Prostate gland (tissue), 2 donors: ENCODE results near the gene BLOC1S5.

Experiments
- POLR2A ChIP-seq: fragments of 450-650 bp; IDR thresholded peaks from one replicate; pipeline ENCODE4 v1.6.1; 2016; ENCODE audit warnings: antibody characterized with exemption, mild to moderate bottlenecking
- TF ChIP-seq, protein P1 (sequence below), 4 experiments: fragments of 200-600 bp in 2 of 4; fragments of 450-650 bp in 2 of 4; sonication (generic) in 2 of 4; IDR thresholded peaks; 1 replicate in 3 of 4; 2 replicates in 1 of 4; pipeline ENCODE4 v1.5.1; 2016 to 2019; ENCODE audit warnings: antibody characterized with exemption in 4 of 4, mild to moderate bottlenecking in 2 of 4, moderate library complexity in 2 of 4

DNA sequence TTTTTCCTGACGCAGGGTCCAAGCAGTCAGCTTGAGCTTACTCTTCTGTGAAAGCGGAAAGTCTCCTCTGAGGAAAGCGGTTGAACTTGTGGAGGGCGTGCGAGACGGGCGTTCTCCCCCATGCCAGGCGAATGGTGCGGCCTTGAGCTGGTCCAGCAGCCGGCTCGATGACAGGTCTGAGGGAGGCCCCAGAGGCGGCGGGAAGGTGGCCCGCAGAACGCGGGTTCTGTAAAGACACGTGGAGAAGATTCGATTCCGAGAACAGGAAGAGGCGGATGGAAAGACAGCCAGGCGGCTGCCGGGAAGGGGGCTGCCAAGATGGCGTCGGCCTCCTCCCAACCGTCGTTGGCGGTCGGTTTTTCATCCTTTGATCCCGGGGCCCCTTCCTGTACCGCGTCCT is 78.0 kb downstream of the BLOC1S5 start:
- TF ChIP-seq, protein P1, sequence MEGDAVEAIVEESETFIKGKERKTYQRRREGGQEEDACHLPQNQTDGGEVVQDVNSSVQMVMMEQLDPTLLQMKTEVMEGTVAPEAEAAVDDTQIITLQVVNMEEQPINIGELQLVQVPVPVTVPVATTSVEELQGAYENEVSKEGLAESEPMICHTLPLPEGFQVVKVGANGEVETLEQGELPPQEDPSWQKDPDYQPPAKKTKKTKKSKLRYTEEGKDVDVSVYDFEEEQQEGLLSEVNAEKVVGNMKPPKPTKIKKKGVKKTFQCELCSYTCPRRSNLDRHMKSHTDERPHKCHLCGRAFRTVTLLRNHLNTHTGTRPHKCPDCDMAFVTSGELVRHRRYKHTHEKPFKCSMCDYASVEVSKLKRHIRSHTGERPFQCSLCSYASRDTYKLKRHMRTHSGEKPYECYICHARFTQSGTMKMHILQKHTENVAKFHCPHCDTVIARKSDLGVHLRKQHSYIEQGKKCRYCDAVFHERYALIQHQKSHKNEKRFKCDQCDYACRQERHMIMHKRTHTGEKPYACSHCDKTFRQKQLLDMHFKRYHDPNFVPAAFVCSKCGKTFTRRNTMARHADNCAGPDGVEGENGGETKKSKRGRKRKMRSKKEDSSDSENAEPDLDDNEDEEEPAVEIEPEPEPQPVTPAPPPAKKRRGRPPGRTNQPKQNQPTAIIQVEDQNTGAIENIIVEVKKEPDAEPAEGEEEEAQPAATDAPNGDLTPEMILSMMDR (IDR thresholded peaks at IDR 0.05): no peak
- no peak for TF ChIP-seq POLR2A
